Measurements from ENCODE around the gene CASKIN2.

DNA sequence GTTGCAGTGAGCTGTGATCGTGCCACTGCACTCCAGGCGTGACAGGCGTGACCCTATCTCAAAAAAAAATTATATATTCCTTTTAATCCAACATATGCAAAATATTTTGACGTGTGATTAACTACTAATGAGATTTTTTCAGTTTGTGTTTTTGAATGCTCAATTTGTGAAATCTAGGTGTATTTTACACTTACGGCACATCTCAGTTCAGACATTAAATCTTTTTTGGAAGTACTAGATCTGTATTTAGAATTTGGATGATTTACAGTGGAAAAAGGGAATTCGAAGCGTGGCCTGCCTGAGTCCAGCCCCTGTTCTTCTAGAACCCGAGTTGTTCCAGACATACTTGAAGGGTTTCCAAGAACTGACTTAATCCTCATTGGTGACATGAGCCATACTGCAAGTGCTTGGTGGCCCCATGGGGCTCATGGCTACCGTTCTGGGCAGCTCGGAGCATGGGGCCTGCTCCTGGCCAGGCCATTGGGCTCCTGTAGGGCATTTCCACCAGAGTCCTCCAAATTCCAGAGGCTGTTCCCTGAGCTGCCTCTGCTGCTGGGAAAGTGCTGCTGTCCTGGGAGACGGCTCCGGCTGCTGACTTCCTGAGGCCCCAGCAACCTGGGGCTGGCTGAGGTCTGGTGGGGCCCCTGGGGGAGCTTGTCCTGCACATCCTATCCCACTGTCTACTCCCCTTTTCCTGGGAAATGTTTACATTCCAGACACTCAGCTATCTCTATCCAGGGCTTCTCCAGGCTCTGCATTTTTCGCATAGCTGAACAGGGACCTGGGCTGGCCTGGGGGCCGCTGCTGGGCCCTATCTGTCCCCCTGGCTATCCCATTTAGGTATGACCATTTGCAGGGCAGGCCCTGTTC is 37.3 kb upstream of the CASKIN2 start:
- TF ChIP-seq ZNF274 (IDR thresholded peaks at IDR 0.05; ENCODE audit: low read depth, low read length) (no peak), SUZ12 (IDR thresholded peaks at IDR 0.05; ENCODE audit: extremely low read depth, insufficient read depth, insufficient read length) (no peak)
